ENCODE data around the gene GCNT1.
"Not testable (repeated sequence)": the region's sequence is repeated elsewhere in the genome, so short reads cannot be mapped to it uniquely, and the experiment has no call there.

The GCNT1 gene

DNA sequence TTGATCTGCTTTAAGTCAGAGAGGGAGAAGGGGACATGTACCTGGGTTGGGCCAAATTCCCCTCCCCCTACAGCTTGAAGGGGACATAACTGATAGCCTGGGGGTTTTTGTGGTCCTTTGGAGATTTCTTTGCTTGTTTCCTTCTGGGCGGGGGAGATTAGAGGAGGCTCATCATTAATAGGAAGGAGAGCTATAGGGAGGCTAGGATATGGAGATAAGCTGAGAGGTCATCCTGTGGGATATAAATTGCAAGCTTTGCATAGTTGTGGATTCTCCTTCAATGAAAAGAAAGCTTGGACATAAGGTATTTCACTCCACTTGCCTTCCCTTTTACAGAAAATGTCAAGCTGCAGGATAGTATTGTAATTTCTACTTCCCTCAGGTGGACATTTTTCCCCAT lies 34.5 kb downstream of the GCNT1 start:
- not testable (repeated sequence) for DNase-seq

DNA sequence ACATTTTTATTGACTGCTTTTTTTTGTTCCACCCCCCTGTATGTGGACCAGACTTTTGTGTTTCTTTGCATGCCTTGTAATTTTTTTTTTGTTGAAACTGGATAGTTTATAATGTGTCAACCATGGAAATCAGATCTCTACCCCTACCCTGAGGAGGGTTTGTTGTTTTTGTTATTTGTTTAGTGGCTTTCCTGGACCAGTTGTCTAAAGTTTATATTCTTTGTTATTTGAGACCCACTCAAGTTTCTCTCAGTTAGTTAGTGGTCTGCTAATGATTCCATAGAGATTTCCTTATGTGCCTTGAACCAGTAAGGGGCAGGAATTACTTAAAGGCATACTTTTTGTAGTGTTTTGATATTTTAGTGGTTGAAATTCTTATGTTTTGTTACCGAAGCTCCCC lies 41.1 kb downstream of the GCNT1 start:
- DNase-seq: no peak

- DNase-seq: no peak
Observed at GRCh38 chr9:76502746-76503145, 43.8 kb downstream of the GCNT1 start.

GRCh38 chr9:76510041-76510440 lies 51.1 kb downstream of the GCNT1 start:
- no peak for DNase-seq

- DNase-seq: no peak
Observed at GRCh38 chr9:76510446-76510845, 51.5 kb downstream of the GCNT1 start.

DNA sequence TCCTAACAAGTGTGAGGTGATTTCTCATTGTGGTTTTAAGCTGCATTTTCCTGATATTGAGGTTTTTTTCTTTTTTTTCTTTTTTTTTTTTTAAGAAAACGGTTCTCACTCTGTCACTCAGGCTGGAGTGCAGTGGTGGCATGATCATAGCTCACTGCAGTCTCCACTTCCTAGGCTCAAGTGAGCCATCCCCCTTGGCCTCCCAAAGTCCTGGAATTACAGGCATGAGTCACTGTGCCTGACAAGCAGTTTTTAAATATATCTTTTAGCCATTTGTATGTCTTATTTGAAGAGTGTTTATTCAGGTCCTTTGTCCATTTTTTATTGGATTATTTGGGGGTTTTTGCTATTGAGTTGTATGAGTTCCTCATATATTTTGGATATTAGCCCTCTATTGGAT lies 53.8 kb downstream of the GCNT1 start:
- DNase-seq: no peak

- no peak for DNase-seq
Observed at GRCh38 chr9:76516350-76516749, 57.4 kb downstream of the GCNT1 start.

GRCh38 chr9:76516871-76517270 lies 57.9 kb downstream of the GCNT1 start:
- no peak for DNase-seq

DNA sequence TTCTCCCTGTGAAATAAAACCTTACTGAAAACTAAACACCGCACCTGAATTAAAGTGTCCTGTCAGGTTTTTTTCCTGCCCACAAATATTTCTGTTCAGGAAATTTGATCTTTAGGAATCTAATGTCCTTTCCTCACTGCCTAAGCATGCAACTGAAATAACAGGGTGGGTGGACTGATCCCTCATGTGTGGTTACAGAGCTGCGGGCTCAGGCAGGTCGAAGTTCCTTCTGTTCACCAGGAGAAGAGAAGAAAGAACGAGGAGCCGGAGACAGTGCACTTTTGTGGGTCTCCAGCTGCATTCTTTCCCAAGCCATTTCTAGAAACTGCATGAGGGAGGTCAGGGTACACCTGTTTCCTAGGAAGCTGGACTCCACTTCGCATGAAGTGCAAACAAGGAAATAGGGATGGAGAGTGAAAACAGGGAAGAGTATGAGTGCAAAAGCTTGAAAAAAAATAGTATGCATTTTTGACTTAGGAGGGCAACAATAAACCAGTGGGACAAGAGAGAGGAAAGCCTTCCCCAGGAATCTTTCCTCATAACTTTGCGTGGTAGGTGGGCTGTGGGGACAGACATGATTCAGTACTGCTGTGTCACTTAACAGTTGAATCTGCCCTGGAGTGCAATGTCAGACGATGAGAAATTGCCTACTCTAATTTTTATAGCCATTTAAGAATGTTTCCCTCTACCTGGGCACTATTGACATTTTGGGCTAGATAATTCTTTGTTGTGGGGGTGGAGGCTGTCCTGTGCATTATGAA lies 60.3 kb downstream of the GCNT1 start:
- no peak for DNase-seq

- no peak for DNase-seq
Observed at GRCh38 chr9:76521244-76521681, 62.3 kb downstream of the GCNT1 start.

DNA sequence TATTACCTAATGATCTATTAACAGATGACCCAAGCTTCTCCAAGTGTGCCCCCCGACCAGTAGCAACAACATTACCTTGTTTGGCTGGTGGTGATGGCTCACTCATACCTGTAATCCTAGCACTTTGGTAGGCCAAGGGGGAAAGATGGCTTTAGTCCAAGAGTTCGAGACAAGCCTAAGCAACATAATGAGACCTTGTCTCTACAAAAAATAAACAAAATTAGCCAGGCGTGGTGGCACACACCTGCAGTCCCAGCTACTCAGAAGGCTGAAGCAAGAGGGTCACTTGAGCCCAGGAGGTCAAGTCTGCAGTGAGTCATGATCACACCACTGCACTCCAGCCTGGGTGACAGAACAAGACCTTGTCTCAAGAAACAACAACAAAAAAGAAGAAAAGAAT lies 62.9 kb downstream of the GCNT1 start:
- no peak for DNase-seq

GRCh38 chr9:76523617-76524200 lies 64.7 kb downstream of the GCNT1 start:
- not testable (repeated sequence) for DNase-seq

- no peak for DNase-seq
Observed at GRCh38 chr9:76525196-76525595, 66.2 kb downstream of the GCNT1 start.

DNA sequence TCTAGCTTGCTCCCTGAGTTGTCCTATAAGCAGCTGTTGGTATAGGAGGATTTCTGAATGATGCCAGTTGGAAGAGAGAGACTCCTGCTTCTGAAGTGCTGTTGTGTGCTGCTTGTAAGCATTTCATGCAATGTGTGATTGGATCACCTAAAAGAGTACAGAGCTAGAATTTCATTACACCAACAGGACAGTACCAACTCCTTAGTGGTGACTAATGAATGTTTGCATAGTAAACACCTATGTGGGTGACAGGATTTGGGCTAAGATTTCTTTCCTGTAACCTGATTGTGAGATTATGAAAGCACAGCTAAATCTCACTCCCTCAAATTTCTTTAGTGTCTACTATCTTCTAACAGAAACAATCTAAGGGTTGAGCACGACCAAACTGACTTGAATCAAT lies 67.0 kb downstream of the GCNT1 start:
- DNase-seq: no peak

GRCh38 chr9:76528056-76528455 lies 69.1 kb downstream of the GCNT1 start:
- DNase-seq: no peak

DNA sequence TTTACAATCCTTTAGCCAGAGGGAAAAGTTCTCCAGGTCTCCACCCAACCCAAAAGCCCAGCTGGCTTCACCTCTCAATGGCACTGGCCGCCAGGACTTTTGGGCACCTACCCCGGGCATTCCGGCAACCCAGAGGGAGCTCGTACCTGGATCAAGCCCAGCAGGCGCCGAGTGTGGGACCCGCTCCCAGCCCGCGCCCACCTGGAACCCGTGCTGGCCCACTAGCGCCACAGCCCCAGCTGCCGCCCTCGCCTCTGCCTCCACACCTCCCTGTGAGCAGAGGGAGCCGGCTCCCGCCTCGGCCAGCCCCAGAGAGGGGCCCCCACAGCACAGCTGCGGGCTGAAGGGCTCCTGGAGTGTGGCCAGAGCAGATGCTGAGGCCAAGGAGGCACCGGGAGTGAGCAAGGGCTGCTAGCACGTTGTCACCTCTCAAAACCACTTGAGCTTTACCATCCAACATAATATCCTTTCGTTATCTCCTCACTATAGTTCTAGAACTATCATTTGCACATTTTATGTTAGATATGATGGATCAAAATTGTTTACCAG lies 69.7 kb downstream of the GCNT1 start:
- DNase-seq: no peak

DNA sequence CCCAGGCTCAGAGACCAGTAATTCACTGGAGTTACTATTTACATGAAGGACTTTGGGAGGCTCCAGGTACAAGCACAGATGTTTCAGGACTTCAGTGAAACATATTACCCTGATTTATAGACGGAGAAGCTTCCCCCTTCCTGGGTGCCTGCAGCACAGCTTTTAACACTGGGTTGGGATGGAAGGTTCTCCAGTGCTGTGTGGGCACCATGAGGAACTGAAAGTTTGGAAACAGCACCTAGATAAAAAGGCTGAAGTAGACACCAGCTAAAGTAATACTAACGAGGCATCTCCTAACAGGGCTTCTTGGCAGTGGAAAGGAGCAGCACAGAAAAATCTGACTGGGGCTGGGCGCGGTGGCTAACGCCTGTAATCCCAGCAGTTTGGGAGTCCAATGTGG lies 70.7 kb downstream of the GCNT1 start:
- DNase-seq: no peak

- DNase-seq: no peak
Observed at GRCh38 chr9:76530458-76531110, 71.6 kb downstream of the GCNT1 start.

DNA sequence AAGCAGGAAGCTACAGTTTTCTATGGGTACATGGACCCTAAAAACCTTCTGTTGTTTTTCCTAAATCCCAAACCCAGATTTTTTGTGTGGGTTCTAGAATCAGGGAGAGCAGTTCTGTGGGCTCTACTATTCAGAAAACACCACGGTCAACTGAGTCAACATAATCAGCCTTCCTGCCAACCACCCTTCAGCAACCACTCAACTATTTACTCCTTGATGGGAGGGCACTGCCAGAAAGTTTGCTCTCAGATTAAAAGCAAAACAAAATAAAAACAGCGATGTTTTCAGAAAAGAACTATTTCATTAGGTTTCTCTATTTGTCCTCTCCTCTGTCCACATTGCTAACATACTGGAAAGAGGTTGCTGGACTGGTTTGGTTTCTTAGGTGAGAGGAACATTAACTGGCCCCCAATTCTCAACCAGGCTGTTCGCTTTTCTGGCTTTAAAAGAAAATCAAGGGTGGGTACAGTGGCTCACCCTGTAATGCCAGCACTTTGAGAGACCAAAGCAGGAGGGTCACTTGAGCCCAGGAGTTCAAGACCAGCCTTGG lies 72.3 kb downstream of the GCNT1 start:
- DNase-seq: no peak

- DNase-seq: not testable (repeated sequence)
Observed at GRCh38 chr9:76532877-76533276, 73.9 kb downstream of the GCNT1 start.

- no peak for DNase-seq
Observed at GRCh38 chr9:76534026-76534425, 75.0 kb downstream of the GCNT1 start.

GRCh38 chr9:76537150-76537646 lies 78.2 kb downstream of the GCNT1 start:
- no peak for DNase-seq

GRCh38 chr9:76539180-76539579 lies 80.2 kb downstream of the GCNT1 start:
- no peak for DNase-seq

All from NCI-H1436 (cell line).